A673 (cell line): ENCODE results near the gene GPR153.

Source experiments
- CTCF ChIP-seq: fragments of 300-800, 200-600 bp; sonication (generic); conservative IDR thresholded peaks from 2 replicates; pipeline ENCODE4 v1.5.1; 2017; ENCODE audit warnings: low read depth, mild to moderate bottlenecking, antibody characterized with exemption, low read length, moderate library complexity, mixed read lengths
- EZH2 ChIP-seq: fragments of 200-600 bp; sonication (generic); IDR thresholded peaks from 2 replicates; pipeline ENCODE4 v1.6.1; 2017; ENCODE audit warnings: borderline replicate concordance, low read depth, mild to moderate bottlenecking, mixed read lengths, antibody characterized with exemption, low read length; ENCODE audit not compliant: poor library complexity, severe bottlenecking

- no peak for TF ChIP-seq EZH2
- TF ChIP-seq CTCF: no peak
Measured at GRCh38 chr1:6294890-6295556, 34.1 kb upstream of the GPR153 start.
